Gastrocnemius medialis (tissue), 4 donors: ENCODE data around the gene ZNF276. TPM values are rescaled to one million over a fixed set of nuclear protein-coding genes. Genes with fewer than 3 reads are reported as not detected.
"Not testable (repeated sequence)": the region's sequence is repeated elsewhere in the genome, so short reads cannot be mapped to it uniquely, and the experiment has no call there.

ENCODE experiments used
- ATAC-seq, 2 donors: fragments of 150-250 bp; one replicate each; pipeline ENCODE4 v1.9.1; 2016
- DNase-seq, 2 donors: peaks; one replicate each; pipeline ENCODE4 v3.0.0-alpha.2; 2019
- H3K27ac ChIP-seq, 4 donors: fragments of 200-600 bp; sonication (generic); 1 replicate in 1 of 4; 2 replicates in 3 of 4; pipeline ENCODE4 v1.5.1; 2016 to 2018; ENCODE audit warnings: mild to moderate bottlenecking in 2 of 4, moderate library complexity in 1 of 4
- H3K27me3 ChIP-seq, 3 donors: fragments of 200-600 bp; sonication (generic) in 2 of 3; 1 replicate in 1 of 3; 2 replicates in 2 of 3; pipeline versions ENCODE4 v1.5.1 to v1.6.0; 2016 to 2019; ENCODE audit warnings: mild to moderate bottlenecking in 1 of 3, moderate library complexity in 1 of 3
- H3K36me3 ChIP-seq, 2 donors: fragments of 200-600 bp; sonication (generic) in 1 of 2; one replicate each; pipeline ENCODE4 v1.5.1; 2017 to 2018
- H3K4me1 ChIP-seq, 2 donors: fragments of 200-600 bp; sonication (generic) in 1 of 2; one replicate each; pipeline ENCODE4 v1.5.1; 2016 to 2017; ENCODE audit warnings: mild to moderate bottlenecking in 2 of 2
- H3K4me3 ChIP-seq, 4 donors: fragments of 200-600 bp; sonication (generic) in 3 of 4; 1 replicate in 1 of 4; 2 replicates in 3 of 4; pipeline ENCODE4 v1.5.1; 2016 to 2019; ENCODE audit warnings: mild to moderate bottlenecking in 2 of 4
- H3K9me3 ChIP-seq, 3 donors: fragments of 200-600 bp; sonication (generic) in 2 of 3; 1 replicate in 1 of 3; 2 replicates in 2 of 3; pipeline ENCODE4 v1.5.1; 2016 to 2019
- CTCF ChIP-seq, 5 experiments: fragments of 450-650 bp in 3 of 5; fragments of 200-600 bp in 2 of 5; sonication (generic) in 2 of 5; IDR thresholded peaks in 4 of 5; conservative IDR thresholded peaks in 1 of 5; 1 replicate in 4 of 5; 2 replicates in 1 of 5; pipeline ENCODE4 v1.5.1; 2016 to 2019; ENCODE audit warnings: antibody characterized with exemption in 5 of 5, mild to moderate bottlenecking in 3 of 5, moderate library complexity in 3 of 5
- POLR2A ChIP-seq, 2 donors: fragments of 450-650 bp; IDR thresholded peaks; one replicate each; pipeline ENCODE4 v1.6.1; 2017; ENCODE audit warnings: antibody characterized with exemption in 2 of 2, mild to moderate bottlenecking in 2 of 2, moderate library complexity in 2 of 2
- in situ Hi-C, 4 donors: fragments of 200-750 bp; cut with MboI; loops; one replicate each; pipeline versions ENCODE4 v1.15.0 to v1.8.0; 2017; ENCODE audit warnings: low sequenced_read_pairs in 4 of 4
- intact Hi-C: fragments of 100-400 bp; cut with DNase I; formaldehyde crosslinking; loops from one replicate; pipeline ENCODE4 v1.15.1; 2023; ENCODE audit warnings: low total_unique reads
- total RNA-seq, 4 donors: library from RNA; depleted of rRNA; stranded (reverse); fragments of >200 nt; gene quantifications; one replicate each; pipeline versions ENCODE4 v1.1.0 to v1.2.3, GENCODE V29; 2016

The ZNF276 gene
- total RNA-seq, 4 donors from 2014 or later = 11.1 to 13.6 (median 11.5) TPM

- in situ Hi-C loops = no loop called here
- Histone ChIP-seq H3K36me3 (no peaks in the 10 kb centered on the region), H3K27me3 (no peaks in the 10 kb centered on the region), H3K27ac (no peak overlapping the region), H3K4me1 (no peaks in the 10 kb centered on the region), H3K4me3 (no peak overlapping the region), H3K9me3 (no peaks in the 10 kb centered on the region)
- intact Hi-C loops = no loop called here
- DNase-seq (no peak), ATAC-seq (no peak)
- no peak for TF ChIP-seq CTCF (IDR thresholded peaks at IDR 0.05 in 4 of 5, conservative IDR thresholded peaks at IDR 0.05 in 1 of 5)
These were observed 61.2 kb downstream of the ZNF276 start for GRCh38 chr16:89782489-89782888.

GRCh38 chr16:89783952-89784351 is 62.6 kb downstream of the ZNF276 start:
- H3K4me3 ChIP-seq, in situ Hi-C loops, ATAC-seq, DNase-seq, H3K9me3 ChIP-seq, H3K36me3 ChIP-seq, intact Hi-C loops, H3K27ac ChIP-seq, H3K4me1 ChIP-seq, H3K27me3 ChIP-seq: not testable (repeated sequence)

DNA sequence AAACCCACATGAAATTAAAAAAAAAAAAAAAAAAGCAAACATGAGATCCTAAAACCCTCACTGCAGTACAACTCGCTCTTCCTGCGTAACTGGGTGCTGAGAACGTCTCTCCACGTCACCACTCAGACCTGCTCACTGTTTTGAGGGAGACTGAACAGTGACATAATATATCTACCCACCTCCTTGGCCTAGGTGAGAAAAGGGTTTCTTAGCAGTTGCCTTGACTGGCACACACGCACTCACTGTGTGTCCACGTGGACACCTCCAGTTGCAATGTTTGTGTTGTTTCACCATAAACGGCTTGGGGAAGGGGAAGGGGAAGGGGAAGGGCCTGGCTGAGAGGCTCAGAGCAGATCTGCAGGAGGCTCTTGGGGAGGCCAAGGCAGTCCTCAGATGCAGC is 63.1 kb downstream of the ZNF276 start:
- ATAC-seq (no peak), DNase-seq (no peak)
- H3K36me3 ChIP-seq = no peaks in the 10 kb centered on the region
- H3K4me3 ChIP-seq = no peak overlapping the region
- no peaks in the 10 kb centered on the region for H3K4me1 ChIP-seq
- H3K27ac ChIP-seq = no peak overlapping the region
- H3K9me3 ChIP-seq = no peaks in the 10 kb centered on the region
- TF ChIP-seq CTCF (IDR thresholded peaks at IDR 0.05 in 4 of 5, conservative IDR thresholded peaks at IDR 0.05 in 1 of 5) (no peak), POLR2A (IDR thresholded peaks at IDR 0.05) (no peak)
- H3K27me3 ChIP-seq = no peaks in the 10 kb centered on the region
- in situ Hi-C loops (no loop called here), intact Hi-C loops (no loop called here)

DNA sequence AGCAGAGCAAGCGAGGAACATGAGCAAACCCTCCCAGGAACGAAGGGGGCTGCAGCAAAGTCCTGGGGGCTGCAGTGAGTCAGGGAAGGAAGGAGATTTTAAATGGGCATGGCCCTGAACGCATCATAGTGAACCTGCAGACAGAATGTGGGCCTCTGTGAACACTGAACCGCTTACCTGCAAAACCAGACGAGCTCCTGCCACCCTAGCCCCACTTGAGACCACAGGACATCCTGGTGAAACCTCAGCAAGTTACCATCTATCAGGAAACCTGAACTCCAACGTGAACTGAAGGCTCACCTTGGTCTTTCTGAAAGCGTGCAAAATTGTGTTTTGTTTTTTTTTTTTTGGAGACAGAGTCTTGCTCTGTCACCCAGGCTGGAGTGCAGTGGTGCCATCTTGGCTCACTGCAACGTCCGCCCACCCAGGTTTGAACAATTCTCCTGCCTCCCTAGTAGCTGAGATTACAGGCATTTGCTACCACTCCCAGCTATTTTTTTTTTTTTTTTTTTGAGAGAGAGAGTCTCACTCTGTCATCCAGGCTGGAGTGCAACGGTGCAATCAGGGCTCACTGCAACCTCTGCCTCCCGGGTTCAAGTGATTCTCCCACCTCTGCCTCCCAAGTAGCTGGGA is 64.3 kb downstream of the ZNF276 start:
- no peaks in the 10 kb centered on the region for H3K9me3 ChIP-seq
- H3K27me3 ChIP-seq = no peaks in the 10 kb centered on the region
- no peaks in the 10 kb centered on the region for H3K4me1 ChIP-seq
- intact Hi-C loops (no loop called here), in situ Hi-C loops (no loop called here)
- no peak for ATAC-seq
- no peak overlapping the region for H3K27ac ChIP-seq
- no peaks in the 10 kb centered on the region for H3K36me3 ChIP-seq
- TF ChIP-seq CTCF (IDR thresholded peaks at IDR 0.05 in 4 of 5, conservative IDR thresholded peaks at IDR 0.05 in 1 of 5) = no peak
- TF ChIP-seq POLR2A (IDR thresholded peaks at IDR 0.05) = no peak
- DNase-seq = no peak
- H3K4me3 ChIP-seq = no peak overlapping the region

DNA sequence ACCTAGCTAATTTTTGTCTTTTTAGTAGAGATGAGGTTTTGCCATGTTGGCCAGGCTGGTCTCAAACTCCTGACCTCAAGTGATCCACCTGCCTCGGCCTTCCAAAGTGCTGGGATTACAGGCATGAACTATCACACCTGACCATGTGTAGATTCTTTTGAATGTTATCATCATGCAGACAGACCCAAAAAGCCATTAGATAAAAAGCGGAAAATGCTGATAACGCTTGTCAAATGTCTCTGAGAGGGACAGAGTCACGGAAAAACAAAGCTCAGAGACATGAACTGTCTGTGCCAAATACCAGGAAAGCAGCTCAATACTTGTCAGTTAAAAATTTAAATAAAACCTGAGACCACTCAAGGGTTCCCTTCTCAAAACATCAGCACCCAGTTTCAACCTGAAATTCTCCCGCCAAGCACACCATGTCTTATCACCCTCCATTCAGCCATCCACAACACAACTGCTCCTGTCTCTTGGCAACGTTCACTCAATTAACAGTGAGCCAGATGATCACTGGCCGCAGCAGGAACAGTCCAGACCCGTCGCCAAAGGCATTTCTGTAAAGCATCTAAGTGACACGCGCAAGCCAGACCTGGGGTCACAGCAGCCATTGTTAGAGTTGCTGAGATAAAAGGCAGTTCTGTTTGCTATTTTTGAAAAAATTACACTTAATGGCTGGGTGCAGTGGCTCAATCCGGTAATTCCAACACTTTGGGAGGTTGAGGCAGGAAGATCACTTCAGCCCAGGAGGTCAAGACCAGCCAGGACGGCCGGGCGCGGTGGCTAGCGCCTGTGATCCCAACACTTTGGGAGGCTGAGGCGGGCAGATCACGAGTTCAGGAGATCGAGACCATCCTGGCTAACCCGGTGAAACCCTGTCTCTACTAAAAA is 65.4 kb downstream of the ZNF276 start:
- TF ChIP-seq CTCF (IDR thresholded peaks at IDR 0.05 in 4 of 5, conservative IDR thresholded peaks at IDR 0.05 in 1 of 5) = no peak
- no peak for TF ChIP-seq POLR2A (IDR thresholded peaks at IDR 0.05)
- Histone ChIP-seq H3K27ac (no peak overlapping the region), H3K27me3 (no peaks in the 10 kb centered on the region), H3K9me3 (no peaks in the 10 kb centered on the region), H3K36me3 (no peaks in the 10 kb centered on the region), H3K4me1 (no peaks in the 10 kb centered on the region), H3K4me3 (no peak overlapping the region)
- ATAC-seq (no peak), DNase-seq (no peak)
- intact Hi-C loops = no loop called here
- in situ Hi-C loops = no loop called here
